ENCODE results near the gene BTBD8. TPM values are rescaled to one million over a fixed set of nuclear protein-coding genes. Genes with fewer than 3 reads are reported as not detected.

BTBD8 gene
- total RNA-seq, 2 experiments from 2014 or later: 1.7 to 2.4 TPM

Other genes with a start within 250 kb of the BTBD8 start
- 10 to 100 TPM; 10.4 to 25.8 TPM for gene TGFBR3, start 194.2 kb upstream of the BTBD8 start, total RNA-seq
- gene BRDT, start 130.9 kb upstream of the BTBD8 start, total RNA-seq: not detected
- gene EPHX4, start 50.4 kb upstream of the BTBD8 start, total RNA-seq: under 1 TPM; 0.21 to 0.26 TPM
- not detected for gene SETSIP, start 4.9 kb upstream of the BTBD8 start, total RNA-seq
- gene C1orf146, start 137.6 kb downstream of the BTBD8 start, total RNA-seq: not detected
- 10 to 100 TPM; 25.7 to 26.0 TPM for gene GLMN, start 218.6 kb downstream of the BTBD8 start, total RNA-seq
- gene RPAP2, start 218.7 kb downstream of the BTBD8 start, total RNA-seq: 10 to 100 TPM; 37.1 to 41.4 TPM

All from activated CD8-positive, alpha-beta memory T cell treated with anti-CD3 and anti-CD28 coated beads, Interleukin-2, amount 10 ng/mL, durations not matched to agents 7 days and 5 days (primary cell).